ENCODE data around the gene WDR81.

Gene WDR81

GRCh38 chr17:1785930-1786329 is 61.4 kb downstream of the WDR81 start:
- ATAC-seq: no peak

GRCh38 chr17:1786708-1787107 is 62.2 kb downstream of the WDR81 start:
- ATAC-seq: no peak

GRCh38 chr17:1787301-1787902 is 62.9 kb downstream of the WDR81 start:
- ATAC-seq: no peak
